DMS153 treated with DMSO at 0.1 percent for 48 hours (cell line): Measurements from ENCODE around the gene UNC5A.
"Not testable (repeated sequence)": the region's sequence is repeated elsewhere in the genome, so short reads cannot be mapped to it uniquely, and the experiment has no call there.

Source experiments
- DNase-seq: peaks from one replicate; lab custom pipeline; 2025; ENCODE audit not compliant: unreplicated experiment; lab: John Stamatoyannopoulos, UW

UNC5A gene

GRCh38 chr5:176862330-176862995 lies 52.1 kb downstream of the UNC5A start:
- DNase-seq: no peak

DNA sequence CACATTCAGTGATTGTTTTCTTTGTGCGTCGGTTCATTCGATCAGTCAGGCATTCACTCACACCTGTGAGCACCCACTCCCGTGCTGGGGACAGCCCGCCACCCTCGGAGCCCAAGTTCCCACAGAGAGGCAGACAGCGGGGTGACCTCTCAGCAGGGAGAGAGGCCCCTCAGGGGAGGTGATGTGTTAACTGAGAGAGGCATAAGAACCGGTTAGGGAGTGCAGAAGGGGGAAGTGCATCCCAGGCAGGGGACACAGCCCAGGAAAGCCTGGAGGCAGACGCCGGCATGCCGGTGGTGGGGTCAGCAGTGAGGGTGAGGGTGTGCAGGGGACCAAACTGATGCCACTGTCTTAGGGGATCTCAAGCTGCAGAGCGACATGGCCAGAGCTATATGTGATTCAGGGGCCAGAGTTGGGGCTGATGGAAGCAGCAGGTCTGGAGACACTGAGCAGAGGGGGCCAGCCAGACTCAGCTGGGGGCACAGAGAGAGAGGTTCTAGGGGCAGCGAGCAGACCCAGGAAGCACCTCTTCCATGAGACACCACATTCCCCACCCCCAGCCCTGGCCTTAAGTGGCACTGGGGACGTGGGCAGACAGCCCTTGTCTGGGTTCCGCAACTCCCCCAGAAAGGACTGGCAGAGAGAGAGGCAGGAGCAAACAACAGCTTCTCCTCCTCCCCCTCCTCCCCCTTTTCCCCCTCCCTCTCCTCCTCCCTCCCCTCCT lies 52.8 kb downstream of the UNC5A start:
- DNase-seq: no peak

DNA sequence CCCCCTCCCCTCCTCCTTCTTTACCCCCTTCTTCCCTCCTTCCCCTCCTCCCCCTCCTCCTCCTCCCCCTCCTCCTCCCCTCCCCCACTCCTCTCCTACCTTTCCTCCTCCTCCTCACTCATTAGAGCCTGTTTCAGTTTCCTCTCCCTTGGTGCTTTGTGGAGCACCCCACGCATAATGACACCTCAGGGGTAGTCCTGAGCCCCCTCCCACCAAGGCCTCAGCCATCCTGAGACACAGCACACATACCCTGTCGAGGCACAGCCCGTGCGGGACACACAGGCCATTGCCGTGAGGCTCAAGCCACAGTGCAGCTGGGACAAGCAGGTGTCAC lies 53.4 kb downstream of the UNC5A start:
- no peak for DNase-seq

DNA sequence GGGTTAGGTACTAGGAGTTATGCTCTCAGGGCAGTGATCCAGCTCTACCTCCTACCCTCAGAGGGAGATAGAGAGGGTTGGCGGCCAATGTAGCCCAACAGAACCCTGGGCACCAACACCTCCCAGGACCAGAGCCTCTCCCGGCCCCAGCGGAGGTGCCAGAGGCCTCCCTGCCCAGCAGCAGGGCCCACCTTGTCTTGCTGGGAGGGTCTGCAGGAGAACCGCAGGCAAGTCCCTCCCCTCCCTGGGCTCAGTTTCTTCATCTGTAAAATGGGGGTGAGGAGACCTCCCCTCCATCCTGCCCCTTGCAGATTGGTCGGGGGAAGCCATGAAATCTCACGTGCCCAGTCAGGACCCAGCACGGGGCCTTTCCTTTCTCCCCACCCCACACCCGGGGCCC lies 54.4 kb downstream of the UNC5A start:
- DNase-seq: no peak

- no peak for DNase-seq
Observed at GRCh38 chr5:176865964-176866363, 55.6 kb downstream of the UNC5A start.

- DNase-seq: no peak
Observed at GRCh38 chr5:176866707-176867310, 56.5 kb downstream of the UNC5A start.

DNA sequence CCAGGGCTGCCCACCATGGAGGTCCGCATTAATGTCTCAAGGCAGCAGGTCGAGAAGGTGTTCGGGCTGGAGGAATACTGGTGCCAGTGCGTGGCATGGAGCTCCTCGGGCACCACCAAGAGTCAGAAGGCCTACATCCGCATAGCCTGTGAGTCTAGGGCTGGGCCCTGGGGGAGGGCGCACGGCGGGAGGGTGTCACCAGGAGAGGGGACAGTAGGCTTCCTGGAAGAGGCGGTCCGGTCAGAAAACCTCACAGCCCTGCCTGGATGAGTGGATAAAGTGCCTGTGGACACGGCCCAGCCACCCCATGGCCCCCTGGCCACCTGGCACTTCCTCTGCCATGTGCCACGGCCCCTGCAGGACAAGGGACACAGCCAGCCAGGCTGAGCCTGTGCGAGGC lies 57.8 kb downstream of the UNC5A start:
- no peak for DNase-seq

GRCh38 chr5:176868731-176869130 lies 58.4 kb downstream of the UNC5A start:
- no peak for DNase-seq

- DNase-seq: no peak
Observed at GRCh38 chr5:176869501-176870109, 59.2 kb downstream of the UNC5A start.

DNA sequence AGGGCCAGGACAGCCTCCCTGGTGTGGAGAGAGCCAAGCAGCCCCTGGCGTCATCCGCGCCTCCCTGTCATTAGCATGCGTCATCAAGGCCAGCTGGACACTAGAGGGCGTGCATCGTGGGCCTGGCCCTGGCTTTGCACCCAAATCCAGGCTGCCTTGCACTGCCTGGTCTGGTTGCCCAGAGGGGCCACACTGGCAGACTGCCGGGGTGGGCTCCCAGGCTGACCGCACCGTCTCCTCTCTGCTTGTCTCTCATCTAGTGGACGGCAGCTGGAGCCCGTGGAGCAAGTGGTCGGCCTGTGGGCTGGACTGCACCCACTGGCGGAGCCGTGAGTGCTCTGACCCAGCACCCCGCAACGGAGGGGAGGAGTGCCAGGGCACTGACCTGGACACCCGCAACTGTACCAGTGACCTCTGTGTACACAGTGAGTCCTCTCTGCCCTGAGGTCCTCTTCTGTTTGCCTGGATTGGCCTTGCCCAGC lies 59.8 kb downstream of the UNC5A start:
- no peak for DNase-seq

DNA sequence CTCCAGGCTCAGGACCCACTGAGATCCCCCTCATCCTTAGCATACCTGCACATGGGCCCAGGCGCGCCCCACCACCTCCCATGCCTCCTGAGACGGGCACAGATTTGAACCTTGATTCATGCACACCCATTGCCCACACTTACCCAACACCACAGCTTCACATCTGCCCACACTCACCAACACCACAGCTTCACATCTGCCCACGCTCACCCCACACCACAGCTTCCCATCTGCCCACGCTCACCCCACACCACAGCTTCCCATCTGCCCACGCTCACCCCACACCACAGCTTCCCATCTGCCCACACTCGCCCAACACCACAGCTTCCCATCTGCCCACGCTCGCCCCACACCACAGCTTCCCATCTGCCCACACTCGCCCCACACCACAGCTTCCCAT lies 60.3 kb downstream of the UNC5A start:
- not testable (repeated sequence) for DNase-seq

DNA sequence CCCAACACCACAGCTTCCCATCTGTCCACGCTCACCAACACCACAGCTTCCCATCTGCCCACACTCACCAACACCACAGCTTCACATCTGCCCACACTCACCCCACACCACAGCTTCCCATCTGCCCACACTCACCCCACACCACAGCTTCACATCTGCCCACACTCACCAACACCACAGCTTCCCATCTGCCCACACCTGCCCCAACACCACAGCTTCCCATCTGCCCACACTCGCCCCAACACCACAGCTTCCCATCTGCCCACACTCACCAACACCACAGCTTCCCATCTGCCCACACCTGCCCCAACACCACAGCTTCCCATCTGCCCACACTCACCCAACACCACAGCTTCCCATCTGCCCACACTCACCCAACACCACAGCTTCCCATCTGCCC lies 62.2 kb downstream of the UNC5A start:
- not testable (repeated sequence) for DNase-seq

GRCh38 chr5:176873011-176873410 lies 62.7 kb downstream of the UNC5A start:
- DNase-seq: not testable (repeated sequence)

- no peak for DNase-seq
Observed at GRCh38 chr5:176873541-176874172, 63.3 kb downstream of the UNC5A start.

- DNase-seq: no peak
Observed at GRCh38 chr5:176874198-176874780, 63.9 kb downstream of the UNC5A start.

GRCh38 chr5:176875014-176875550 lies 64.7 kb downstream of the UNC5A start:
- DNase-seq: no peak

GRCh38 chr5:176875783-176876505 lies 65.6 kb downstream of the UNC5A start:
- DNase-seq: no peak

- no peak for DNase-seq
Observed at GRCh38 chr5:176876506-176877431, 66.4 kb downstream of the UNC5A start.

DNA sequence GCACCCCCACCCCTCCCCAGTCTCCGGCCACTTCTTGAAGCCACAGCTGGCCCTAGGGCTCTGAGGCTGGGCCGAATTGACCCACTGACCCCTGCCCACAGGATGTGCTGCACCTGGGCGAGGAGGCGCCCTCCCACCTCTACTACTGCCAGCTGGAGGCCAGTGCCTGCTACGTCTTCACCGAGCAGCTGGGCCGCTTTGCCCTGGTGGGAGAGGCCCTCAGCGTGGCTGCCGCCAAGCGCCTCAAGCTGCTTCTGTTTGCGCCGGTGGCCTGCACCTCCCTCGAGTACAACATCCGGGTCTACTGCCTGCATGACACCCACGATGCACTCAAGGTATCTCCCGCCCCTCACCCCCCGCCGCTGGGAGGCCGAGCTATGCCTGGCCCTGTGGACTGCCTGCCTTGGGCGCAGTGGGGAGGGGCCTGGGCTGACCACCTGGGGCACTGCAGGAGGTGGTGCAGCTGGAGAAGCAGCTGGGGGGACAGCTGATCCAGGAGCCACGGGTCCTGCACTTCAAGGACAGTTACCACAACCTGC lies 67.5 kb downstream of the UNC5A start:
- DNase-seq: no peak
